Keratinocyte (primary cell): Measurements from ENCODE around the gene MYH9. TPM values are rescaled to one million over a fixed set of nuclear protein-coding genes. Genes with fewer than 3 reads are reported as not detected.
"Not testable (repeated sequence)": the region's sequence is repeated elsewhere in the genome, so short reads cannot be mapped to it uniquely, and the experiment has no call there.

Source experiments
- DNase-seq: peaks from one replicate; pipeline ENCODE4 v3.0.0-alpha.2; 2011; ENCODE audit warnings: low read depth, missing footprints, low spot score
- FAIRE-seq: peaks from 2 replicates; lab custom pipeline; 2011; peaks lifted over from hg19 to GRCh38; lab: Jason Lieb, UNC
- H2AFZ ChIP-seq: 2 replicates; pipeline ENCODE4 v1.6.0; 2012; ENCODE audit warnings: low read length, control low read depth, inconsistent platforms; ENCODE audit not compliant: control insufficient read depth
- H3K27ac ChIP-seq: 2 replicates; pipeline ENCODE4 v1.5.1; 2011; ENCODE audit warnings: low read length; ENCODE audit not compliant: control insufficient read depth, insufficient read depth
- H3K27me3 ChIP-seq: 3 replicates; pipeline ENCODE4 v1.6.0; 2011; ENCODE audit warnings: low read length; ENCODE audit not compliant: control insufficient read depth, insufficient read depth; ENCODE audit errors: extremely low read depth
- H3K36me3 ChIP-seq, 2 experiments: 2 replicates in 1 of 2; 3 replicates in 1 of 2; pipeline ENCODE4 v1.5.1; 2011; ENCODE audit warnings: low read length in 2 of 2, mild to moderate bottlenecking in 1 of 2; ENCODE audit not compliant: control insufficient read depth in 2 of 2, insufficient read depth in 2 of 2; ENCODE audit errors: extremely low read depth in 1 of 2
- H3K4me1 ChIP-seq: 3 replicates; pipeline ENCODE4 v1.5.1; 2011; ENCODE audit warnings: low read length; ENCODE audit not compliant: control insufficient read depth, insufficient read depth; ENCODE audit errors: extremely low read depth
- H3K4me2 ChIP-seq: 3 replicates; pipeline ENCODE4 v1.6.0; 2011; ENCODE audit warnings: low read depth, low read length; ENCODE audit not compliant: control insufficient read depth, insufficient read depth; ENCODE audit errors: extremely low read depth
- H3K4me3 ChIP-seq, 3 experiments: fragments of 200-600 bp in 1 of 3; sonication (generic) in 1 of 3; 2 replicates in 2 of 3; 3 replicates in 1 of 3; pipeline ENCODE4 v1.5.1; 2011 to 2016; ENCODE audit warnings: low read length in 3 of 3, mild to moderate bottlenecking in 3 of 3, control low read depth in 2 of 3, inconsistent platforms in 1 of 3, low read depth in 1 of 3, mixed read lengths in 1 of 3, mixed run types in 1 of 3, moderate library complexity in 1 of 3; ENCODE audit not compliant: control insufficient read depth in 2 of 3, insufficient read depth in 2 of 3; ENCODE audit errors: extremely low read depth in 1 of 3
- H3K79me2 ChIP-seq: 2 replicates; pipeline ENCODE4 v1.6.0; 2012; ENCODE audit warnings: low read length; ENCODE audit not compliant: control insufficient read depth, insufficient read depth
- H3K9ac ChIP-seq: 3 replicates; pipeline ENCODE4 v1.6.0; 2011; ENCODE audit warnings: low read length; ENCODE audit not compliant: control insufficient read depth, insufficient read depth; ENCODE audit errors: extremely low read depth
- H3K9me1 ChIP-seq: 3 replicates; pipeline ENCODE4 v1.6.0; 2011; ENCODE audit warnings: low read length; ENCODE audit not compliant: control insufficient read depth, insufficient read depth; ENCODE audit errors: extremely low read depth
- H3K9me3 ChIP-seq: 2 replicates; pipeline ENCODE4 v1.5.1; 2012; ENCODE audit warnings: low read depth, low read length; ENCODE audit not compliant: control insufficient read depth
- H4K20me1 ChIP-seq: 3 replicates; pipeline ENCODE4 v1.6.0; 2011; ENCODE audit warnings: low read length; ENCODE audit not compliant: control insufficient read depth, insufficient read depth; ENCODE audit errors: extremely low read depth
- EZH2 ChIP-seq: IDR thresholded peaks from one replicate; pipeline ENCODE4 v1.6.1; 2012; ENCODE audit warnings: inconsistent platforms, mild to moderate bottlenecking, low read length, moderate library complexity
- dilution Hi-C: fragments of 300-500 bp; cut with MboI; formaldehyde crosslinking; loops from one replicate; pipeline ENCODE4 v1.7.0; 2020; ENCODE audit warnings: low sequenced_read_pairs; ENCODE audit not compliant: extremely low pct_ligation_motif_present
- polyA plus RNA-seq, 5 experiments: library from polyadenylated mRNA; depleted of rRNA in 3 of 5; stranded (reverse) in 3 of 5; stranded (forward) in 1 of 5; unstranded in 1 of 5; fragments of >200 nt; gene quantifications; 1 replicate in 1 of 5; 2 replicates in 3 of 5; 3 replicates in 1 of 5; pipeline versions ENCODE4 v1.2.1 to v1.2.3, GENCODE V29; 2011 to 2012; ENCODE audit warnings: missing spikeins in 2 of 5, low read depth in 1 of 5, low replicate concordance in 1 of 5
- TF ChIP-seq, protein P1 (sequence below), 3 experiments: IDR thresholded peaks in 1 of 3; conservative IDR thresholded peaks in 1 of 3; optimal IDR thresholded peaks in 1 of 3; 2 replicates in 2 of 3; 3 replicates in 1 of 3; pipeline versions ENCODE3 to v1.5.1; 2011; ENCODE audit warnings: low read length in 3 of 3, mild to moderate bottlenecking in 3 of 3, moderate library complexity in 2 of 3, control low read depth in 1 of 3, inconsistent platforms in 1 of 3; ENCODE audit not compliant: insufficient read depth in 2 of 3; ENCODE audit errors: extremely low read depth in 1 of 3

Gene MYH9
- polyA plus RNA-seq, 1 donor (not counting 4 experiments of a cell fraction or from before 2014, with no cell fraction given), result 351 TPM

GRCh38 chr22:36425977-36426523 is 38.3 kb upstream of the MYH9 start:
- no peaks in the 10 kb centered on the region for H3K36me3 ChIP-seq
- no peak overlapping the region for H3K27ac ChIP-seq
- no peaks in the 10 kb centered on the region for H3K4me1 ChIP-seq
- no peaks in the 10 kb centered on the region for H3K27me3 ChIP-seq
- no peaks in the 10 kb centered on the region for H3K79me2 ChIP-seq
- no peaks in the 10 kb centered on the region for H3K9me3 ChIP-seq
- no peaks in the 10 kb centered on the region for H3K9me1 ChIP-seq
- no peaks in the 10 kb centered on the region for H4K20me1 ChIP-seq
- dilution Hi-C loops, result no loop called here
- DNase-seq (no peak), FAIRE-seq (no peak)
- no peak overlapping the region for H3K4me3 ChIP-seq
- no peak overlapping the region for H3K4me2 ChIP-seq
- no peak overlapping the region for H2AFZ ChIP-seq
- no peak overlapping the region for H3K9ac ChIP-seq
- no peak for TF ChIP-seq EZH2
- TF ChIP-seq, protein P1, sequence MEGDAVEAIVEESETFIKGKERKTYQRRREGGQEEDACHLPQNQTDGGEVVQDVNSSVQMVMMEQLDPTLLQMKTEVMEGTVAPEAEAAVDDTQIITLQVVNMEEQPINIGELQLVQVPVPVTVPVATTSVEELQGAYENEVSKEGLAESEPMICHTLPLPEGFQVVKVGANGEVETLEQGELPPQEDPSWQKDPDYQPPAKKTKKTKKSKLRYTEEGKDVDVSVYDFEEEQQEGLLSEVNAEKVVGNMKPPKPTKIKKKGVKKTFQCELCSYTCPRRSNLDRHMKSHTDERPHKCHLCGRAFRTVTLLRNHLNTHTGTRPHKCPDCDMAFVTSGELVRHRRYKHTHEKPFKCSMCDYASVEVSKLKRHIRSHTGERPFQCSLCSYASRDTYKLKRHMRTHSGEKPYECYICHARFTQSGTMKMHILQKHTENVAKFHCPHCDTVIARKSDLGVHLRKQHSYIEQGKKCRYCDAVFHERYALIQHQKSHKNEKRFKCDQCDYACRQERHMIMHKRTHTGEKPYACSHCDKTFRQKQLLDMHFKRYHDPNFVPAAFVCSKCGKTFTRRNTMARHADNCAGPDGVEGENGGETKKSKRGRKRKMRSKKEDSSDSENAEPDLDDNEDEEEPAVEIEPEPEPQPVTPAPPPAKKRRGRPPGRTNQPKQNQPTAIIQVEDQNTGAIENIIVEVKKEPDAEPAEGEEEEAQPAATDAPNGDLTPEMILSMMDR (optimal IDR thresholded peaks at IDR 0.05 in 1 of 3, IDR thresholded peaks at IDR 0.05 in 1 of 3, conservative IDR thresholded peaks at IDR 0.05 in 1 of 3; ENCODE audit: extremely low read depth in 1 of 3, insufficient read depth in 2 of 3, low read length in 3 of 3), result no peak

DNA sequence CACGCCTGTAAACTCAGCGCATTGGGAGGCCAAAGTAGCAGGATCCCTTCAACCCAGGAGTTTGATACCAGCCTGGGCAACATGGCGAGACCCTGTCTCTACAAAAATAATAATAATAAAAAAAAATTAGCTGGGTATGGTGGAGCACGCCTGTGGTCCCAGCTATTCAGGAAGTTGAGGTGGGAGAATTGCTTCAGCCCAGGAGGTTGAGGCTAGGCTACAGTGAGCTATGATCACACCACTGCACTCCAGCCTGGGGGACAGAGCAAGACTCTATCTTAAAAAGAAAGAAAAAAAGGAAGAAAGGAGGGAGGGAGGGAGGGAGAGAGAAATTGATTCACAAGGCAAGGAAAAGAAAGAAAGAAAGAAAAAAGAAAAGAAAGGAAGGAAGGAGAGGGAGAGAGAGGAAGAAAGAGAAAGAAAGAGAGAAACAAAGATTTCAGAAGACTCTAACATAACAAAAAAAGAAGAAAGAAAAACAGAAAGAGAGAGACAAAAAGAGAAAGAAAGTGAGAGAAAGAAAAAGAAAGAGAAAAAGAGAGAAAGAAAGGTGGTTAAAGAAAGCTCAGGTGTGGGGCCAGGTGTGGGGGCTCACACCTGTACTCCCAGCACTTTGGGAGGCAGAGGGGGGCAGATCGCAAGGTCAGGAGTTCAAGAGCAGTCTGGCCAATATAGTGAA is 37.3 kb upstream of the MYH9 start:
- DNase-seq (no peak), FAIRE-seq (no peak)
- dilution Hi-C loops, result no loop called here
- H3K27me3 ChIP-seq, result no peaks in the 10 kb centered on the region
- TF ChIP-seq, protein P1 (optimal IDR thresholded peaks at IDR 0.05 in 1 of 3, IDR thresholded peaks at IDR 0.05 in 1 of 3, conservative IDR thresholded peaks at IDR 0.05 in 1 of 3; ENCODE audit: extremely low read depth in 1 of 3, insufficient read depth in 2 of 3, low read length in 3 of 3), result no peak
- no peak for TF ChIP-seq EZH2
- H3K79me2 ChIP-seq, result no peaks in the 10 kb centered on the region
- H3K36me3 ChIP-seq, result no peaks in the 10 kb centered on the region
- no peak overlapping the region for H3K4me3 ChIP-seq
- no peaks in the 10 kb centered on the region for H3K4me1 ChIP-seq
- no peak overlapping the region for H2AFZ ChIP-seq
- no peaks in the 10 kb centered on the region for H3K9me3 ChIP-seq
- H3K9ac ChIP-seq, result no peak overlapping the region
- no peak overlapping the region for H3K4me2 ChIP-seq
- H3K27ac ChIP-seq, result no peak overlapping the region
- no peaks in the 10 kb centered on the region for H4K20me1 ChIP-seq
- H3K9me1 ChIP-seq, result no peaks in the 10 kb centered on the region

- H3K9me3 ChIP-seq, DNase-seq, H2AFZ ChIP-seq, H3K79me2 ChIP-seq, H3K9ac ChIP-seq, H3K4me1 ChIP-seq, H3K27me3 ChIP-seq, H3K36me3 ChIP-seq, H3K4me2 ChIP-seq, H3K4me3 ChIP-seq, FAIRE-seq, dilution Hi-C loops, H3K9me1 ChIP-seq, H3K27ac ChIP-seq, H4K20me1 ChIP-seq: not testable (repeated sequence)
Measured at GRCh38 chr22:36424466-36424865, 36.7 kb upstream of the MYH9 start.
